H1 (cell line): ENCODE results near the gene SLC26A8. TPM values are rescaled to one million over a fixed set of nuclear protein-coding genes. Genes with fewer than 3 reads are reported as not detected.
A peak's percentile ranks its signal among the peaks of the same experiment; 100 is the strongest.

Experiments used
- CBX8 ChIP-seq: fragments of 300-800, 300-1000 bp; sonication (generic); IDR thresholded peaks from 2 replicates; pipeline ENCODE4 v1.7.1; 2016; ENCODE audit warnings: low read depth, low read length, borderline replicate concordance
- CHD1 ChIP-seq: IDR thresholded peaks from 2 replicates; pipeline ENCODE4 v1.6.1; 2012; ENCODE audit warnings: low read depth, low read length, improper control_type of control experiment
- CHD7 ChIP-seq: fragments of 300-600 bp; sonication (generic); IDR thresholded peaks from 2 replicates; pipeline ENCODE4 v1.7.1; 2012; ENCODE audit warnings: low read length, moderate library complexity, mild to moderate bottlenecking, inconsistent platforms; ENCODE audit not compliant: insufficient replicate concordance
- E2F6 ChIP-seq: IDR thresholded peaks from 2 replicates; pipeline ENCODE4 v1.6.1; 2012; ENCODE audit warnings: inconsistent platforms
- GABPA ChIP-seq: IDR thresholded peaks from 2 replicates; pipeline ENCODE4 v1.6.1; 2011; ENCODE audit warnings: mild to moderate bottlenecking, low read length, moderate library complexity, borderline replicate concordance; ENCODE audit not compliant: insufficient read depth
- KDM4A ChIP-seq: IDR thresholded peaks from one replicate; pipeline ENCODE4 v1.7.1; 2012; ENCODE audit warnings: low read depth, mild to moderate bottlenecking, moderate library complexity, low read length, inconsistent platforms; ENCODE audit not compliant: severe bottlenecking
- POLR2A ChIP-seq, 2 experiments: IDR thresholded peaks; 1 replicate in 1 of 2; 2 replicates in 1 of 2; pipeline ENCODE4 v1.6.1; 2011; ENCODE audit warnings: low read depth in 2 of 2, low read length in 2 of 2, mild to moderate bottlenecking in 2 of 2; ENCODE audit errors: control extremely low read depth in 1 of 2
- SAP30 ChIP-seq: fragments of 300-600 bp; sonication (generic); IDR thresholded peaks from 2 replicates; pipeline ENCODE4 v1.7.1; 2012; ENCODE audit warnings: low read length, moderate library complexity, mild to moderate bottlenecking, inconsistent platforms; ENCODE audit not compliant: insufficient read depth, insufficient replicate concordance
- SP2 ChIP-seq: IDR thresholded peaks from 2 replicates; pipeline ENCODE4 v1.6.1; 2012; ENCODE audit warnings: mild to moderate bottlenecking, low read length, inconsistent platforms
- polyA plus RNA-seq, 7 experiments: library from polyadenylated mRNA; depleted of rRNA in 3 of 7; stranded (reverse) in 5 of 7; unstranded in 2 of 7; fragments of >200 nt in 5 of 7; fragments of 200-250 nt in 2 of 7; gene quantifications; 1 replicate in 5 of 7; 2 replicates in 1 of 7; 4 replicates in 1 of 7; pipeline versions ENCODE4 v1.2.1 to v1.2.3, GENCODE V29; 2011 to 2013; ENCODE audit warnings: missing spikeins in 2 of 7, mixed read lengths in 2 of 7
- total RNA-seq: library from RNA; stranded (reverse); fragmentation: NEBNext Ultra II Directional; extraction: Animal tissue kit (Norgen Biotek cat#: 25700); gene quantifications from 2 replicates; pipeline ENCODE4 v1.2.1, GENCODE V29; 2021

The SLC26A8 gene
- total and polyA plus RNA-seq, 2 of the 8 experiments (the other 6 are each of a cell fraction or from before 2014, with no cell fraction given) = 0.56 to 0.57 TPM

- no peak for TF ChIP-seq CHD7
- no peak for TF ChIP-seq SP2
- TF ChIP-seq KDM4A = peak; percentile 14
- no peak for TF ChIP-seq CHD1
- TF ChIP-seq SAP30 = peak; percentile 18
- no peak for TF ChIP-seq CBX8
- TF ChIP-seq E2F6 = no peak
- TF ChIP-seq POLR2A (IDR thresholded peaks at IDR 0.05; ENCODE audit: control extremely low read depth in 1 of 2, low read depth in 2 of 2, low read length in 2 of 2) = no peak
- no peak for TF ChIP-seq GABPA
Measured at GRCh38 chr6:36028088-36028876, 3.8 kb upstream of the SLC26A8 start (continued).
